ENCODE results near the gene SESN1.

- TF ChIP-seq CTCF (conservative IDR thresholded peaks at IDR 0.05; ENCODE audit: low read length) (no peak), EZH2phosphoT487 (IDR thresholded peaks at IDR 0.05; ENCODE audit: borderline replicate concordance, low read depth, low read length) (no peak)
These were observed 2.6 kb downstream of the SESN1 start for GRCh38 chr6:109092074-109092473.

Measured in OCI-LY7 (cell line).